ENCODE measurements around the gene NXPE4.
"Not testable (repeated sequence)": the region's sequence is repeated elsewhere in the genome, so short reads cannot be mapped to it uniquely, and the experiment has no call there.

NXPE4 gene

GRCh38 chr11:114609429-114609828 lies 13.8 kb upstream of the NXPE4 start:
- no peak for DNase-seq

DNA sequence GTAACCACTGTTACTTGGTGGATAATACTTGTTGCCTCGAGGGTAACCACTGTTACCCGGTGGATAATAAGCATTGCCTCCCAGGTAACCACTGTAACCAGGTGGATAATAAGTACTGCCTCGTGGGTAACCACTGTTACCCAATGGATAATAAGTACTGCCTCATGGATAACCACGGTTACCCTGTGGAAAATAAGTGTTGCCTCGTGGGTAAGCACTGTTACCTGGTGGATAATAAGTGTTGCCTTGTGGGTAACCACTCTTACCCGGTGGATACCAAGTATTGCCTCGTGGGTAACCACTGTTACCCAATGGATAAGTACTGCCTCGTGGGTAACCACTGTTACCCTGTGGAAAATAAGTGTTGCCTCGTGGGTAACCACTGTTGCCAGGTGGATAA lies 13.0 kb upstream of the NXPE4 start:
- DNase-seq: not testable (repeated sequence)

GRCh38 chr11:114607753-114608459 lies 12.3 kb upstream of the NXPE4 start:
- no peak for DNase-seq

GRCh38 chr11:114606802-114607075 lies 11.2 kb upstream of the NXPE4 start:
- DNase-seq: not testable (repeated sequence)

- no peak for DNase-seq
Observed at GRCh38 chr11:114606003-114606801, 10.6 kb upstream of the NXPE4 start.

DNA sequence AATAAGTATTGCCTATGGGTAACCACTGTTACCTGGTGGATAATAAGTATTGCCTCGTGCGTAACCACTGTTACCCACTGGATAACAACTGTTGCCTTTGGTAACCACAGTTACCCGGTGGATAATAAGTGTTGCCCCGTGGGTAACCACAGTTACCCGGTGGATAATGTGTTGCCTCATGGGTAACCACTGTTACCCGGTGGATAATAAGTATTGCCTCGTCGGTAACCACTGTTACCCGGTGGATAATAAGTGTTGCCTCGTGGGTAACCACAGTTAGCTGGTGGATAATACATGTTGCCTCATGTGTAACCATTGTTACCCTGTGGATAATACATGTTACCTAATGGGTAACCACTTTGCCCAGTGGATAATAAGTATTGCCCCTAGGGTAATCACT lies 9.8 kb upstream of the NXPE4 start:
- no peak for DNase-seq

GRCh38 chr11:114604886-114605285 lies 9.3 kb upstream of the NXPE4 start:
- DNase-seq: no peak

DNA sequence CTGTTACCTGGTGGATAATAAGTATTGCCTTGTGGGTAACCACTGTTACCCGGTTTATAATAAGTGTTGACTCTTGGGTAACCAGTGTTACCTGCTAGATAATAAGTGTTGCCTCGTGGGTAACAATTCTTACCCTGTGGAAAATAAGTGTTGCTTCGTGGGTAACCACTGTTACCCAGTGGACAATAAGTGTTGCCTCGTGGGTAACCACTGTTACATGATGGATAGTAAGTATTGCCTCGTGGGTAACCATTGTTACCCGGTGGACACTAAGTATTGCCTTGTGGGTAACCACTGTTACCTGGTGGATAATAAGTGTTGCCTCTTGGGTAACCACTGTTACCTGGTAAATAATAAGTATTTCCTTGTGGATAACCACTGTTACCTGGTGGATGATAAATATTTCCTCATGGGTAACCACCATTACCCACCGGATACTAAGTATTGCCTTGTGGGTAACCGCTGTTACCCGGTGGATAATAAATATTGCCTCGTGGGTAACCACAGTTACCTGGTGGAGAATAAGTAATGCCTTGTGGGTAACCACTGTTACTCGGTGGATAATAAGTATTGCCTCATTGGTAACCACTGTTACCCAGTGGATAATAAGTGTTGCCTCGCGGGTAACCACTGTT lies 8.7 kb upstream of the NXPE4 start:
- no peak for DNase-seq

- not testable (repeated sequence) for DNase-seq
Observed at GRCh38 chr11:114603151-114603550, 7.6 kb upstream of the NXPE4 start.

DNA sequence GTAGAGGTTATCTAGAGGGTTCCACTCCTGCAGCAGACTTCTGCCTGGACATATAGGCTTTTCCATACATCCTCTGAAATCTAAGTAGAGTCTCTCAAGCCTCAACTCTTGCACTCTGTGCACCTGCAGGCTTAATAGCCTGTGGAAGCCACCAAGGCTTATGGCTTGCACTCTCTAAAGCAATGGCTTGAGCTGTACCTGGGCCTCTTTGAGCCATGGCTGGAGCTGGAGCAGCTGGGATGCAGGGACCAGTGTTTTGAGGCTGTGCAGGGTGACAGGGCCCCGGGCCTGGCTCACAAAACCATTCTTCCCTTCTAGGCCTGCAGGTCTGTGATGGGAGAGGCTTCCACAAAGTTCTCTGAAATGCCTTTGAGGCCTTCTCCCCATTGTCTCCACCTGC lies 2.9 kb upstream of the NXPE4 start:
- no peak for DNase-seq

DNA sequence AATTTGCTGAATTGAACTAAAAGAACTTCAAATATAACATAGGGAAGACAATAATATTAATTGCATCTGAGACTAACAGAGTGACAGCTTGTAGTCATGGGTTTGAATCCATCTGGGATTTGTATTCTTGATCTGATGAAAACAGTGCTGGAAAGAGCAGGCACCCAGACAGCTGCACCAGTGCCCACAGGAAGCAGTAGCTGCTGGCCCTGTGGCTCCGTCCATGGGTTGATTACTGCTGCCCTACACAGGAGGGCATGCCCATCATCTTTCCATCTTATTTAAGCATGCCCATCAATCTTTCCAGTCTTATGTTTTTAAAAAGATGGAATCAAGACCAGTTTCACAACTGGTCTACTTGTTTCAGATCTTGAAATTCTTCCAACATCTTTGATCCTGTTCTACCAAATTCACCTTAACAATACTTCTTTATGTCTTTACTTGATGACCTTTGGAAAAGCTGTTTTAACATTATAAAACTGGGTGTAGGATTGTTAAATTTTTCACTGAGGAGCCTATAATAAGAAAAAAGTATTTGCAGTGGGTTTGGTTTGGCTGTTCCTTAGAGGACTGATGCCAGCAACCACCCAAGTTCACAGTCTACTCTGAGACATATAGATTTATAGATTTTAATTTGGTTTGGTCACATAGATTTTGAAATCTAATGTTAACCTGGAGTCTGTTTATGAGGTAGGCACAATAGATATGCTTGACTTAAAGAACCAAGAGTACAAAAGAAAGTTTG lies 761 bp upstream of the NXPE4 start:
- no peak for DNase-seq

DNA sequence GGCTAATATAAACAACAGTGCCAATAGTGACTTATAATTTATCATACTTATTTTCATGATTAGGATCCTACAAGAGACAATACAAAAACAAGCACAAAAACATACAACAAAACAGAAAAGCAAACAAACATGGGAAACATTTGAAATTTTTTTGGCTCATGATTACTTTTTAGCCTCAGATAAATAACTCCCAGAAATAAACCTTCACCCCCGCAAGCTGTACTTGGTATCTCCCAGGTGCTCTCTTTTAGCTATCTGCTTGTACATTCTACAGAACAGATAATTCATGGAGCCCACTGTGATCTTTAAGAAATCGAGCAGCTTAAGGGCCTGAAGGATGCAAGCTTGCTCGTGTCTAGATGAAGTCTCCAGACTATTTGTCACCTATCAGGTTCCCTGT lies 883 bp downstream of the NXPE4 start:
- no peak for DNase-seq

DNA sequence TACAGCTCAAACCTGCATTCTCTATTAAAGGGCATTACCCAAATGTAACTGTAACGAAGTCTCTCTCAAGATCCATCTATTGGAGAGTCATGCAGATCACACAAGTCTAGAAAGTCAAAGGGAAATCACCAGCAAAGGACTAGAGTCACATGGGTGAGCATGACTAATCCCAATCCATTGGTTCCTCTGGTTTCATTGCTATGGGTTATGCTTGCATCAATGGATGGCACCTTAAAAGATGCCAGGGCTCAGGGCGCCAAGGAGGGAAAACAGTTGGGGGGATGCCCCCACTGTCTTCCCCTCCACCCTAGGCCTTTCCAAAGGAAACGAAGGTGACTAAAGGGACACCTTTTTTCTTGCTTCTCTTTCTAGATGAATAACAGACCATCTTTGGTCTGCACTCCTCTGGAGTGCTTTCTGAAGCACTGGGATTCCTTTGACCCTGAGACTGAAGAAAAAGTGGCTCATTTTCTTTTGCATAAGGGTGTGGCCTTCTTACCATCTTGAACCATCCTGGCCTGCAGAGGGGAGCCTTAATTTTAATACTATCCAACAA lies 8.1 kb downstream of the NXPE4 start:
- no peak for DNase-seq

DNA sequence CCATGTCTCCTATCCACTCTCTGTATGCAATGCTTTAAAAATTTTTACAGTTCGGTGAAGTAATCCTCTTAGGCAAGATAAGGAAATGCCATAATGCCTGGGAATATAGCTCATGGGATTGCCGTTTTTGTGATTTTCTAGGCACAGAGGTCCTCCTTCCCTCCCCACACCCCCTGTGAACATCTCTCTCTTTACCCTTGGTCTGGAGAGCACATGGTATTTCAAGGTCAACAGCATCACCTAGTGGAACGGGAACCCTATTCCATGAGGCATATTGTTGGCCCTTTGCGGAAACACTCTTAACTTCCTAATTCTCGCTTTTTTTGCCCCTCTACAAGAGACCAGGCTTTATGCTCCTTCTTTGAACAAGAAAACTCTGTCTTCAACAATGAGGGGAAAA lies 8.8 kb downstream of the NXPE4 start:
- DNase-seq: no peak

DNA sequence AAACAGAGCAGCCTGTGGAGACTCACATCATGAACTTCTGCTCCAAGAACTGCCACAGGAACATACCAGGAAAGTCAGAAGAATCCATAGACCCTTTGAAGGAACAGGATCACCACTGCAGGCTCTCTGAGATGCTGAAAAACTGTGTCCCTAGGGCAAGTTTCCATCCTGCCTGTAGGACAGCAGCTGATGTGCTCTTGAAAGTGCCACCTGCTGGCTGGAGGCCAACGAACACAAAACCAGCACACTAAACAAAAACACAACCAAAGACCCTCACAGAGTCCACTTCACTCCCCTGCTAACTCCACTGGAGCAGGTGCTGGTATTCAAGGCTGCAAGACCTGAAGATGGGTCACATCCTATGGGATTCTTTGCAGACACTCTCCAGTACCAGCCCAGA lies 23.9 kb downstream of the NXPE4 start:
- no peak for DNase-seq

DNA sequence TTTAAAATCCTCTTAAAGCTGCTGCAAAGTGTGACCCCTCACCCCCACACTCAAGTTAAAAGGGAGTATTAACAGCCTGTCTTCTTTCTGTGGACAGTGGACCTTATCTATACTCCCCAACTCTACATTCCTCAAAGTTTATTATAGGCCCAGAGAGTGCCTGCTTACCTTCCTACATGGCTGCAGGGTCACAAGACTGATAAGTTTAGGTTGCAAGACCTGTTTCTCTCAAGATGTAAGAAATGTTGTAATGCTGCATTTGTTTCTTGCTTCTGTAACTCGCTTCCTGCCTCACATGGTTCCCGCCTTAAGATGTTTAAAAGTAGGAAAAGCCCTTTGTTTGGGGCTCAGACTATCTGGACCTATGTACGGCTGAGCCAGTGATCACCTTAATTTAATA lies 25.8 kb downstream of the NXPE4 start:
- no peak for DNase-seq

DNA sequence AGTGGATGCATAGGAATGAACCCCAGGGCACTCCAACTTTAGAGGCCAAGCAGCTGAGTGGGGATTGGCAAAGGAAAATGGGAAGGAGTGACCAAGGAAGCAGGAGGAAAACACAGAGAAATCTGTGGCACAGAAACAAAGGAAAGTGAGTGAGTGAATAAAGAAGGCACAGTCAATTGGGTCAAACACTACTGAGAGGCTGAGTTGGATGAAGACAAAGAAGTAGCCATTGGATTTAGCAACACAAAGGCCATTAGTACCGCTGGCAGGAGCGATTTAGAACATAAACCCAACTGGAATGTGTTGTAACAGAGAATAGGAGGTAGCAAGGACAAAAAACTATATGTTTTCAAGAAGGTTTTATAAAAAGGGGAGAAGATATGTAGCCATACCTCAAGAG lies 29.3 kb downstream of the NXPE4 start:
- no peak for DNase-seq

- no peak for DNase-seq
Observed at GRCh38 chr11:114564831-114565230, 30.8 kb downstream of the NXPE4 start.

DNA sequence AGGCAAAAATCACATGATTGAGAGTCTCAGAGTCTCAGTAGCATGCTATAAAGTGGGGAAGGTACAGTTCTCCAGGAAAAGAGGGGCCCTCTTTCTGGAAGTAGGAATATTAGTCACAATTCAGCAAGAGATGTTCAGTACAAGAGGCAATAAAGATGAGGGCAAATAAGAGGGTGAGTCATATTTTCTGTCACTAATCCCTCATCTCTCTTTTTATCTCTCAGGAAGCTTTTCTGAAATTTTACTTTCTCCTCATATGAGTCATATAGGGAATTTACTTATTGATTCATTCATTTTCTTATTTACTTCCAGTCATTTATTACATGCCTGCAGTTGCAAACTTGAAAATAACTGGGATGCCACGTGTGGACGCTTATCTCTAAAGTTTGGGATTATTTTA lies 32.5 kb downstream of the NXPE4 start:
- DNase-seq: no peak

GRCh38 chr11:114562166-114562916 lies 33.2 kb downstream of the NXPE4 start:
- DNase-seq: no peak

- no peak for DNase-seq
Observed at GRCh38 chr11:114559425-114560310, 35.9 kb downstream of the NXPE4 start, which contains the start of gene NXPE1. TSS of gene NXPE1 (minus strand) at chr11:114559881. CDS start at chr11:114551201, 8,680 bp downstream.

Data from RPMI8226 (cell line).